ENCODE measurements around the gene STX16. TPM values are rescaled to one million over a fixed set of nuclear protein-coding genes. Genes with fewer than 3 reads are reported as not detected.
"Not testable (repeated sequence)": the region's sequence is repeated elsewhere in the genome, so short reads cannot be mapped to it uniquely, and the experiment has no call there.

Gene STX16
- total RNA-seq, 1 donor: 52.8 TPM

- no peak for DNase-seq (ENCODE audit: low read depth in 2 of 3, low spot score in 2 of 3)
These were observed 67.6 kb downstream of the STX16 start for GRCh38 chr20:58718729-58719128.

- no peak for DNase-seq (ENCODE audit: low read depth in 2 of 3, low spot score in 2 of 3)
These were observed 68.2 kb downstream of the STX16 start for GRCh38 chr20:58719258-58719657.

GRCh38 chr20:58719971-58720371 is 68.9 kb downstream of the STX16 start:
- no peak for DNase-seq (ENCODE audit: low read depth in 2 of 3, low spot score in 2 of 3)

- DNase-seq (ENCODE audit: low read depth in 2 of 3, low spot score in 2 of 3): no peak
These were observed 69.8 kb downstream of the STX16 start for GRCh38 chr20:58720890-58721289.

- no peak for DNase-seq (ENCODE audit: low read depth in 2 of 3, low spot score in 2 of 3)
These were observed 71.1 kb downstream of the STX16 start for GRCh38 chr20:58721951-58722778.

- DNase-seq (ENCODE audit: low read depth in 2 of 3, low spot score in 2 of 3): no peak
These were observed 72.0 kb downstream of the STX16 start for GRCh38 chr20:58722877-58723627.

- no peak for DNase-seq (ENCODE audit: low read depth in 2 of 3, low spot score in 2 of 3)
These were observed 72.5 kb downstream of the STX16 start for GRCh38 chr20:58723628-58723984.

- not testable (repeated sequence) for DNase-seq (ENCODE audit: low read depth in 2 of 3, low spot score in 2 of 3)
These were observed 75.1 kb downstream of the STX16 start for GRCh38 chr20:58726156-58726555.

Other genes starting within 250 kb of the STX16 start
- gene APCDD1L, start 135.9 kb upstream of the STX16 start, total RNA-seq: under 0.01 TPM
- 23.4 TPM for gene NPEPL1, start 41.5 kb downstream of the STX16 start, total RNA-seq
- under 0.01 TPM for gene GNAS-AS1, start 199.6 kb downstream of the STX16 start, total RNA-seq
- gene GNAS, start 201.4 kb downstream of the STX16 start, total RNA-seq: 940 TPM

All from hematopoietic multipotent progenitor cell (in vitro differentiated cells).